Tibial nerve (tissue), 4 donors: ENCODE measurements around the gene C3orf80.

Source experiments
- CTCF ChIP-seq, 5 experiments: fragments of 200-600 bp in 3 of 5; fragments of 450-650 bp in 2 of 5; sonication (generic) in 3 of 5; IDR thresholded peaks; one replicate each; pipeline ENCODE4 v1.5.1; 2016 to 2019; ENCODE audit warnings: antibody characterized with exemption in 5 of 5, mild to moderate bottlenecking in 3 of 5, moderate library complexity in 2 of 5
- EP300 ChIP-seq, 2 donors: sonication (generic); formaldehyde crosslinking; IDR thresholded peaks; one replicate each; pipeline ENCODE4 v1.6.1; 2017; ENCODE audit warnings: antibody characterized with exemption in 2 of 2, mild to moderate bottlenecking in 1 of 2
- POLR2A ChIP-seq, 2 donors: fragments of 450-650 bp; IDR thresholded peaks; one replicate each; pipeline ENCODE4 v1.6.1; 2017; ENCODE audit warnings: antibody characterized with exemption in 2 of 2, mild to moderate bottlenecking in 2 of 2, moderate library complexity in 2 of 2

- TF ChIP-seq POLR2A (IDR thresholded peaks at IDR 0.05) (no peak), CTCF (IDR thresholded peaks at IDR 0.05) (no peak), EP300 (IDR thresholded peaks at IDR 0.05) (no peak)
Observed at GRCh38 chr3:160196511-160197104, 28.6 kb upstream of the C3orf80 start.
